WTC11 (cell line): ENCODE results near the gene FHIT.

Source experiments
- ARID4B ChIP-seq: sonication (generic); formaldehyde crosslinking; IDR thresholded peaks from 2 replicates; pipeline ENCODE4 v1.8.0; 2023; ENCODE audit warnings: missing genetic modification reagents, mild to moderate bottlenecking, borderline replicate concordance
- ATF2 ChIP-seq: sonication (generic); formaldehyde crosslinking; IDR thresholded peaks from 2 replicates; pipeline ENCODE4 v1.8.1; 2022; ENCODE audit warnings: low read depth, missing genetic modification reagents, borderline replicate concordance
- CTCF ChIP-seq: fragments of 200-600 bp; IDR thresholded peaks from 2 replicates; pipeline ENCODE4 v1.8.0; 2022; ENCODE audit warnings: antibody characterized with exemption
- E2F1 ChIP-seq: sonication (generic); formaldehyde crosslinking; IDR thresholded peaks from 2 replicates; pipeline ENCODE4 v1.8.0; 2022; ENCODE audit warnings: mild to moderate bottlenecking, missing genetic modification reagents
- E2F4 ChIP-seq: sonication (generic); formaldehyde crosslinking; IDR thresholded peaks from 2 replicates; pipeline ENCODE4 v1.8.1; 2022; ENCODE audit warnings: low read depth, mild to moderate bottlenecking, moderate library complexity, missing genetic modification reagents, borderline replicate concordance
- ERG ChIP-seq: fragments of 250-450 bp; sonication (Bioruptor Pico); IDR thresholded peaks from 2 replicates; pipeline ENCODE4 v1.8.0; 2021; ENCODE audit warnings: mild to moderate bottlenecking
- MXD4 ChIP-seq: fragments of 250-450 bp; sonication (Bioruptor Pico); IDR thresholded peaks from 2 replicates; pipeline ENCODE4 v1.8.0; 2021; ENCODE audit warnings: mild to moderate bottlenecking, moderate library complexity, borderline replicate concordance
- NR2C2 ChIP-seq: sonication (generic); formaldehyde crosslinking; IDR thresholded peaks from 2 replicates; pipeline ENCODE4 v1.8.0; 2022; ENCODE audit warnings: mild to moderate bottlenecking, missing genetic modification reagents
- PRDM15 ChIP-seq: sonication (generic); formaldehyde crosslinking; IDR thresholded peaks from 2 replicates; pipeline ENCODE4 v1.8.0; 2022; ENCODE audit warnings: missing genetic modification reagents
- SP1 ChIP-seq: sonication (generic); formaldehyde crosslinking; conservative IDR thresholded peaks from 2 replicates; pipeline ENCODE4 v1.8.1; 2022; ENCODE audit warnings: missing genetic modification reagents
- TCF7 ChIP-seq: sonication (generic); formaldehyde crosslinking; IDR thresholded peaks from 2 replicates; pipeline ENCODE4 v1.8.0; 2022; ENCODE audit warnings: mild to moderate bottlenecking, low read depth, missing genetic modification reagents, moderate library complexity
- TEAD4 ChIP-seq: sonication (generic); formaldehyde crosslinking; IDR thresholded peaks from 2 replicates; pipeline ENCODE4 v1.8.0; 2022; ENCODE audit warnings: mild to moderate bottlenecking, missing genetic modification reagents
- USF2 ChIP-seq: sonication (generic); formaldehyde crosslinking; IDR thresholded peaks from 2 replicates; pipeline ENCODE4 v1.8.1; 2023; ENCODE audit warnings: mild to moderate bottlenecking, missing genetic modification reagents, moderate library complexity

- TF ChIP-seq CTCF (no peak), E2F1 (CRISPR knock-in tag) (no peak), USF2 (CRISPR knock-in tag) (no peak), ERG (no peak), TCF7 (CRISPR knock-in tag) (no peak), MXD4 (CRISPR knock-in tag) (no peak), TEAD4 (CRISPR knock-in tag) (no peak), PRDM15 (CRISPR knock-in tag) (no peak), NR2C2 (no peak), ARID4B (CRISPR knock-in tag) (no peak), E2F4 (no peak), SP1 (CRISPR knock-in tag) (no peak), ATF2 (CRISPR knock-in tag) (no peak)
Observed at GRCh38 chr3:60298141-60298540, 953.1 kb downstream of the FHIT start.
